Renal cortex interstitium (tissue), 11 donors: ENCODE data around the gene LBHD2. TPM values are rescaled to one million over a fixed set of nuclear protein-coding genes. Genes with fewer than 3 reads are reported as not detected.

Experiments used
- DNase-seq, 11 donors: peaks; one replicate each; pipeline ENCODE4 v3.0.0-alpha.2; 2013; ENCODE audit warnings: low read depth in 9 of 11, low spot score in 4 of 11; ENCODE audit errors: extremely low read depth in 1 of 11
- polyA plus RNA-seq, 3 donors: library from polyadenylated mRNA; unstranded; fragments of 120-200 nt; gene quantifications; one replicate each; pipeline ENCODE4 v1.2.1, GENCODE V29; 2013; ENCODE audit not compliant: insufficient read length in 3 of 3

Gene LBHD2
- polyA plus RNA-seq, 3 donors, result not detected

DNA sequence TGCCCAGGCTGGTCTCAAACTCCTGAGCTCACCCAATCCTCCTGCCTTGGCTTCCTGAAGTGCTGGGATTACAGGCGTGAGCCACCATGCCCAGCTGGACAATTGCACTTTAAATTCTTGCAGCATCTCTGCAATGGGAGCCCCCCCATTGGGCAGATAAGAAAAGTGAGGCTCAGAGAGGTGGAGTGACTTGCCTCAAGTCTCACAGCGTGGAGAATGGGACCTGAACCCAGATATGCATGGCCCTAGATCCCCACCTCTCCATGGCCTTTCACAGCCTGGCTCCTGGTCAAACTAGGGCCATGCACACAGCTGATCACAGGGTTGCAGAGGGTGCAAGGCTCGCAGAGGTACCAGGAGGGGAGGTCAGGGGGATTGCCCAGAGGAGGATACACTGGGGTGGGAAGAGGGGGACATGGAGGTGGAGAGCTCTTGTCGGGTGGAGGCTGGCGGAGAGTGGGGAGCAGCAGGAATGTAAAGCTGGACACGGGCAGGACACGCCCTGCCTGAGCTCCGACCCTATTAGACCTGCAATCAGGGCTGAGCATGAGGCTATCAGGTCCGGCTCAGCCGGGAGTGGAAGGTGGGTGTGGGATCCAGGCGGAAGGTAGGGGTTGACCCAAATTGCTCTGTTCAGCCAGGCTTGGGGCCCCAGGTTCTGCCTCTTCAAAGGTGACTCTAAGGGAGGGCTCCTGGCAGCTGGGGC is 17.4 kb downstream of the LBHD2 start:
- DNase-seq, result no peak

- DNase-seq, result no peak
Measured at GRCh38 chr14:103101963-103102688, 18.1 kb downstream of the LBHD2 start.

DNA sequence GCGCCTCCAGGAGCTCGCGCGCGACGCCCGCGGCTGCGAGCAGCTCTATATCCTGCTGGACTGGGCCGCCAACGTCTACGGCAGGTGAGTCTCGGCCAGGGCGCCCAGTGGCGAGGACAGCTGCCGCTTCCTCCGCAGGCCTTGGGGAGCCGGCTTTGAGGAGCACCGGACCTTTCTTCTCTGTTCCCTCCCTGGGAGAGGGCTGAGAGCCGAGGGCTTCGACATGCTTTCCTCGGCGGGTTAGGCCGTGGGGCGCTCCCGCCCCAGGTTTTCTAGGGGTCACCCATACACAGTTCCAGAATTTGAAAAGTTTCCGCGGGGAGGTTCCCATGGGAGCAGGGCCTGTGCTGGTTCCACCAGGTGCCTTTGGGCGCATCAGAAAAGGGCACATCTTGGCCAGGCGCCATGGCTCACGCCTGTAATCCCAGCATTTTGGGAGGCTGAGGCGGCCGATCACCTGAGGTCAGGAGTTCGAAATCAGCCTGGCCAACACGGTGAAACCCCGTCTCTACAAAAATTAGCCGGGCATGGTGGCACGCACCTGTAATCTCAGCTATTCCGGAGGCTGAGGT is 18.8 kb downstream of the LBHD2 start:
- DNase-seq, result no peak

DNA sequence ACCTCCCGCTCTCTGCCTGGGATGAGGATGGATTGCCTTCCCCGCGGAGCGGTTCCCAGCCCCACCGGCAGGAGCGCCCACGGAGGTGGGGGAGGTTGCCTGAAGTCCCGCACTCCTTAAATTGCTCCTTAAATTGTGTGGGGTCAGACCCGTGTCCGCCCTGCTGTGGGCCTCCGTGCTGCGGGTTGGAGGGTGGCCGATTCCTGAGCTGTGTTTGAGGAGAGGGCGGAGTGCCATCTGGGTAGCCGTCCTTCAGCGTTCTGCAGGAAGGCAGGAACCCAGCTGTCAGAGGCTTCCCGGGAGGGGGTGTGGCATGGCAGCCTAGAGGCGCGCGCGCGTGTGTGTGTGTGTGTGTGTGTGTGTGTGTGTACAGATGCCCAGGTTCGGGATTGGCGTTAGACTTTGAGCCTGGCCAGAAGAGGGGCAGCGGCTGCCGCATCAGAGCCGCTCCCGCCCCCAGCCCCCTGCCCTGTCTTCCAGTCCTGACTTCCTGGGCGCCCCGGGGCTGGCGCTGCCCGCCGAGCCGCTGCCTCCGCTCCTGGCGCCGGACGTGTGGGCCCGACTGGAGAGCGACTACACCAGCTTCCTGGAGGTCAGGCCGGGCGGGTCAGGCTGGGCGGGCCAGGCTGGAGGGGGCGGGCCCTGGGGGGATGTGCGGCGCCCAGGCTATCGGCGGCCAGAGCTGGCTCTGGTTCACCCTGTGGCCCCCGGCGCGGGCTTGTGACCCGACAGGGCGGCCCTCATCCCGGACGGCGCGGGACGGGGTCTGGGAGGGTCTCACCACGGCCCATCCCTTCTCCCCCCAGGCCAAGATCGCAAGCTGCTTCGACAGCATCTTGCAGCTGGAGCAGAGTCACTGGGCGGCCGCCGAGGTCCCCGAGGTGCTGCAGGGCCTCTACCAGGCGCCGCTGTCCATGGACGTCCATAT is 19.7 kb downstream of the LBHD2 start:
- DNase-seq, result no peak

DNA sequence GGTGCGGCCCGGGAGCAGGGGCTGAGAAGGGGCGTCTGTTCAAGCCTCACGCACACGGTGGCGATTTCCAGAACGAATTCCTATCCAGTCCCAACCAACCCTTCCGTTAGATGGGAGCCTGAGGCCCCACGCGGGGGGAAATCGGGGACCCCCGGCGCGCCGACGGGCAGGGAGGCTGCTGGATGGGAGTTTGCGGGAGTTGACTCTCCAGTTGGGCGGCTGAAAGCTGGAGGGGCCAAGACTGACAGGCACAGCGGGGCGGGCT is 20.3 kb downstream of the LBHD2 start:
- DNase-seq, result no peak

- DNase-seq, result no peak
Measured at GRCh38 chr14:103104654-103105452, 20.8 kb downstream of the LBHD2 start.

- DNase-seq, result no peak
Measured at GRCh38 chr14:103105580-103106150, 21.7 kb downstream of the LBHD2 start.

DNA sequence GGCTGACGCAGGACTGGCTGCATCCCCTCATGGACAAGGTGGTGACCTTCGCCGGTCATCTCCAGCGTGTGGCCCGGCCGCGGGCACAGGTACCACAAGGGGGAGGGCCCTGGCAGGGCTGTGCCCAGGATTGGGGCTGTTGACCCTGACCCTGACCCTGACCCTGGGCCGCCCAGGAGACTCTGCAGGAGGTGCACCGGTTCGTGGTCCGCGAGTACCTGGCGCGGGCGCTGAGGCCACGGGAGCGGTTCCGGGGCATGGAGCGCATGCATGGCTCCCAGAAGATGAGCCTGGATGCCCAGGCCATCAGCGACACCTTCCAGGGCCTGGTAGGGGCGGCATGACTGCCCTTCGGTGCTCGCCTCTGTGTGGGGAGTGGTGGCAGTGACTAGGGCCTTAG is 23.4 kb downstream of the LBHD2 start:
- DNase-seq, result no peak

DNA sequence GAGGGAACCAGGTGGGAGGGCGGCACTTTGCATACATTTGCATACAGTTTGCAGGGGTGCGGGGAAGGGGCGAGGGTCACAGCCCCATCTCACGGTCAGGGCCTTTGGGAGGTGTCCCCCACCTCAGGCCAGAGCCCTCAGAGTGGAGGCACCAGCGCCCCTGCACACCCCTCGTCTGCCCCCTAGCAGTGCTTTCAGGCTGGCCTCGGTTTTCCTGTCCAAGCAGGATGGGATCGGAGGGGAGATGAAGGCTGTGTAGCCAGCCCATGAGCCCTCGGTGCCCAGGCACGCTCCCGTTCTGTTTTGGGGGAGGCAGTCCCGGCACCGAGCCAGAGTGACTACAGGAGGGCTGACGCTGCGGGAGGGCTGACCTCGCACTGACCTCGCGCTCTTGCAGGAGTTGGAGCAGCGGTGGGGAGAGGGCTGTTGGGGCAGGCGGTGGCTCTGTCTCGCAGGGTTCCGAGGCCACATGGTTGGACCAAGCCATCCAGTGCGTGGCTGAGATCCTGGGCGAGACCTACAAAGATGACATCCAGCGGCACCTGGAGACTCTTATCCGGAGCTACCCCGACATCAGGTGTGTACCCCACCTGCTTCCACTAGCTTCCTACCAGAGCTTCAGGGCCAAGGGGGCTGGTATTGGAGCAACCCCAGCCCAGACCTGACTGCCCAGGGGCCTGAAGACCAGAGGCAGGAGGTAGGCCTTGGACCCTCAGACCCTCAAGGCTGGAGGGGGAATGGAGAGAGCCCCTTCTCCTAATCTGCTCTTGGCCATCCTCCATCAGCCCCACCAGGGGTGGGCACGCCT is 24.1 kb downstream of the LBHD2 start:
- DNase-seq, result no peak

- DNase-seq, result no peak
Measured at GRCh38 chr14:103108749-103109207, 24.8 kb downstream of the LBHD2 start.

- DNase-seq, result no peak
Measured at GRCh38 chr14:103109535-103110441, 25.8 kb downstream of the LBHD2 start.

DNA sequence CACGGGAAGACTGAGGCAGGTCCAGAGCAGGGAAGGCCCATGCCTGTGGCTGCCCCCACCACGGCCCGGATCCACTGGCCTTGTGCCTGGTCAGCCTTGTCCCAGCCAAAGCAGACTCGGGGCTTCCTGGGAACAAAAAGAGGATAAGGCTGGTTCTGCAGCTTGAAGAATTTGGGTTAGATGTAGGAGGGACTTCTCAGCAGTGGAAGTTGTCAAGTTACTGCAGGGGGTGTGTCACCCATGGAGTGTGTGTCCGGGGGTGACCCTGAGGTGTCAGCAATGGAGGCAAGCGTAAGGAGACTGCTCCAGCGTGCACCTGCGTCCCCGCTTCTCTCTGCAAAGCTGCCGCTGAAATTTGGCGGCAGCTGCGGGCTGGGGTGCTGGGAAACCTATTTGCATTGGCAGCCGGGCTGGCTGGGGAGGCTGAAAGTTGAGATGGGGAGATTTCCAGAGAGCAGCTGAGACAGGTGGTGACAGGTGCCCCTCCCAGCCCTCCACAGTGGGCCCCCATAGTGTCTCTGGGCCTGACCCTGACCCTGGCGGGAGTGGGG is 26.7 kb downstream of the LBHD2 start:
- no peak for DNase-seq

DNA sequence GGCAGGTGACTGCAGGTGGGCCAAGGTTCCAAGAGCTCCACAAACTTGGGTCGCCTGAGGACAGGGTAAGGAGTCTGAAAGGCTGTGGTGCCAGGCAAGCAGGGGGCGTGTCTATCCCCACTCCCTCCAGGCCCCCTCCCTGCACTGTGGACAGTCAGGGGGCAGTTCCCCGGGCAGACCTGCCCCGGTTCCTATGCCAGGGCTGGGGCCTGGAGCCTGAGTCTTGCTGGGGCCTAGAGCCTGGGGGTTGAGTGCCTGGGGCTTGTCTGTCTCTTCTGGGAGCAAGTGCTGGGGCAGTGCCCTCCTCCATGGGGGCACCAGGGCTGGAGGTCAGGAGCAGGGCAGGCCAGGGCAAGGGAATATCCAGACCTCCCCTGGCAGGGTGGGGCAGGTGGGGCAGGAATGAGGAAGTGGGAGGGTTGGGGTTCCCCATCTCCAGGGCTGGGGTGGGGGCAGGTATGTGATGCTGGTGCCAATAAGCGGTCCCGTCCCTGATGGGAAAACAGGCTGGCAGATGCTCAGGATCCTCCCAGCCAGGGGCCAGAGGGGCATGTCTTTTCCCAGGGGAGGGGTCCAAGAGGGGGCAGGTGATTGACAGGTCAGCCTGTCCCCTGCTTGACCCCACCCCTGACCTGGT is 27.3 kb downstream of the LBHD2 start:
- DNase-seq, result no peak

DNA sequence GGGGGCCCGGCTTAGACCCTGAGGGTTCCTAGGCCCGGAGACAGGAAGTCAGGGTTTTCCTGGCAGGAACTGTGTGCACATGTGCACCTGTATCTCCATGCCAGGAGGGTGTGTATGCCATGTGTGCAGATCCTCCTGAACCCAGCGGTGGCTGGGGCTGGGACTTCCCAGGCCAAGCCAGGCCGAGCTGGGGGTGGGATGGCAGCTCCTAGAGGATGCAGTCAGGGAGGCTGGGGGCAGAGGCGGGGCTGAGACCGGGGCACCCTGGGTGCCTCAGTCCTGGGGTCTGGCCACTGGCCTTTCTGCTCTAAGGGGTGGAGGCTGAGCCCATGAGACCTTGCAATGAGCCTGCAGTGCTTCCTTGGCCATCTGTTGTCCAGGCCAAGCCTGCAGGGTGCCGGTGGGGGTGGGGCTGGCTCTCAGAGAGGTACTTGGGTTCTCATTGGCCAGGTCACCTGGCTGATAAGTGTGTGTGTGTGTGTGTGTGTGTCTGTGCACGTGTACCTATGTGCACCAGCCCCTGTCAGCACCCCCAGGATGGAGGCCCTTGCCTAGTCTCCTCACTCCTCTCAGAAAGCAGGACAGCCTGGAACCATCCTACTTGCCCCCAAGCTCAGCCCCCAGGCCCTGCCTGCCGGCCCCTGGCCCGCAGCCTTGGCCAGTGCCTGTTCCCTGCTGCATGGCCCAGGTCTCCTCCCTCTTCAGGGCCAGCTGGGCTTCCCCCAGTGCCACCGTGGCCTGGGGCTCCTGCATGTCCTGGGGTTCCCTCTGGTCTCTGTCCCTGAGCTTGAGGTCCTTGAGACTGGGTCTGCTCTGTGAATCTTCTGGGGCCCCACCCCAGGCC is 28.6 kb downstream of the LBHD2 start:
- DNase-seq, result no peak

- no peak for DNase-seq
Measured at GRCh38 chr14:103113303-103113702, 29.3 kb downstream of the LBHD2 start.
